ENCODE results near the gene PID1.

PID1 gene

GRCh38 chr2:229162015-229162414 is 109.1 kb downstream of the PID1 start:
- DNase-seq: no peak

DNA sequence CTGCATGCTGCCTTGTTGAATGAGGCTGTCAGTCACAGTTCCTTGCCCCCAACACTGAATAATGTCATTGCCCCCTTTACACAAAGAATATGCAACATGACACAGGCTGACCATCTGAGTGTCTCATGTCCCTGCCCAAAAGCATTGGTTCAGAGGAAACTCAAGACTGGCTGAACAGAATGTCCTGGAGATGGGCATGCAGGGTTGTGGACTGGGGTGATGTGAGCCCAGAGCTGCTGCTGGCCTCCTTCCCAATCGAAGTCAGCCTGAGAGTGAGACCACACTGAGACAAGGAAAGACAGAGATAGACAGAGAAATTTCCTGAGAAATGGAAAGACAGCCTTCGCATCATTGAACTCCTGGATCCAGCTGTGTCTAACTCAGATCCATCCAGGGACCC is 110.1 kb downstream of the PID1 start:
- no peak for DNase-seq

GRCh38 chr2:229160180-229160579 is 110.9 kb downstream of the PID1 start:
- DNase-seq: no peak

- no peak for DNase-seq
Measured at GRCh38 chr2:229159405-229159804, 111.7 kb downstream of the PID1 start.

GRCh38 chr2:229154381-229154780 is 116.7 kb downstream of the PID1 start:
- DNase-seq: no peak

DNA sequence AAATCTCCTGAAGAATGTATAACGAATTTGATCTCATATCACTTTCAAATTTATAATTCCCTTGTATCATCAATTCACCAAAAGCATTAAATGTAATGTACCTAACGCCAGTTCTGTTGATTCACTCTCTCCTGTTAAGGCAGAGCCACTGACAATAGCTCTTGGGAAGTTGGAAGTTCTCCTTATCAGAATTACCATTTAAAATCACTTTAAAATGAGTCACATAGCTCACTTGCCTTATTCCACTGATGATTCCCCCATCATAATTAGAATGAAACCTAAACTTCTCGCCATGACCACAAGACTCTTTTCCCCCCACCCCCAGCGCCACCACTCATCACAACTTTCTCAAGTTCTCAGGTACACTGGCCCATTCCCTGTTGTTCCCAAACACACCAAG is 117.1 kb downstream of the PID1 start:
- DNase-seq: no peak

GRCh38 chr2:229153267-229153666 is 117.8 kb downstream of the PID1 start:
- DNase-seq: no peak

DNA sequence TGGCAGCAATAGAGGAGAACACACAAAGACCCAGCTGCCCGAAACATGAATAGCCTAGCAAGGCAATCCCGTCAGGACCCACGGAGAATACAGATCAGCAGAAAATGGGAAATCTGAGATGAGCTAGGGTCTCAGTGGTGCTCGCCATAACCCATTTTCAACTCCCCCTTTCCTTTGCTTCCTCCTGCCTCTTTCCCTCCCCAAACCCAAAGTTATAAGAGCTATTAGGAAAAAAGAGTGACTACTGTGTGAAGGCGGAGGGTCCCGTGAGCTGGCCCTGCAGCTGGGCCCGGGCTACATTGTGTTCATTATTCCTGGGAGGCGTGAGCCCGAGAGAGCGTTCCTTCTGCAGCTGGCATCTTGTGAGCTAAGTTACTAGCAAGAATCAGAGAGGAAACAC is 118.4 kb downstream of the PID1 start:
- DNase-seq: no peak

- no peak for DNase-seq
Measured at GRCh38 chr2:229150317-229150716, 120.8 kb downstream of the PID1 start.

- DNase-seq: no peak
Measured at GRCh38 chr2:229141424-229142025, 129.6 kb downstream of the PID1 start.

- DNase-seq: no peak
Measured at GRCh38 chr2:229137639-229138038, 133.4 kb downstream of the PID1 start.

- DNase-seq: no peak
Measured at GRCh38 chr2:229137066-229137465, 134.0 kb downstream of the PID1 start.

DNA sequence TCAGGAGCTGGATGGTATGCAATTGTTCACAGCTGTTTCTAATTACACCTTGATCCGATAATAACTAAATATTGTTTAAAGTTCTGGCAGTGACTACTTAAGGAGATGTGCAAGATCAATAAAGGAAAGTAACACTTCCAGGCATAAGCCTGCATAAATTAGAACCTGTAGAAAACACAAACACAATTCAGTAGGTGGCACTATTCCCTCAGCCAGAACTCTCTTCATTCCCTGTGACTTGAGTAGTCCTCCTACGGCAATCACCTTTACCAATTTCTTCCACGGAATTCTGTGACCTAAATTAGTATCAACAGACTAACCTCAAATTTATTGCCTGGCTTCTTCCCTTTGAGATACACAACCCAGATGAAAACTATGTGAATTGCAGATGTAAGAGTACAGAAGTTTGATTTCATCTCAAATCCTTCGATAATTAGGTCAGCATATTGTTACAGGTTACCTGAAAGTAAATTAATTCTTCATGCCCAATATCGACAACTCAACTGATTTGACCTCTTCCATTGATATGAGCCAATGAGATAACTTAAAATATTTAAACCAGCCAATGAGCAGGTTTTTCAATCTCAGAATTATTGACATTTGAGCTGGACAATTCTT is 137.8 kb downstream of the PID1 start:
- no peak for DNase-seq

- no peak for DNase-seq
Measured at GRCh38 chr2:229132236-229132635, 138.9 kb downstream of the PID1 start.

DNA sequence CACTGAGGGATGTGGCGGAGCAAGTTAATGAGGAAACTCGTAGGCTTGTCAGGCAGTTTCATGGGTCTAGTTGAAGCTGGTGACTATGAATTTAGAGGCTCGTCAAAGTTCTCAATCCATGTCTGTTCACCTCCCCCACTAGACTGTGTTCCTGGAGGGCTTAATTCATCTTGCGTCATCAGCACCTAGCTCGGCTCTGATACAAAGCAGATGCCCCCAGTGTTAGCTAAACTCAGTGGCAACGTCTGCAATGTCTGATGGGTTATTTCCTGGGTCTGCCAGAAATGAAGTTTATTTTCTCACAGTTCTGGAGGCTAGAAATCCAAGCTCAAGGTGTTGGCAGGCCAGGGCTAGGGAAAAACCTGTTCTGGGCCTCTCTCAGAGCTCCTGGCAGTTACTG is 140.6 kb downstream of the PID1 start:
- DNase-seq: no peak

- DNase-seq: no peak
Measured at GRCh38 chr2:229129738-229130371, 141.2 kb downstream of the PID1 start.

DNA sequence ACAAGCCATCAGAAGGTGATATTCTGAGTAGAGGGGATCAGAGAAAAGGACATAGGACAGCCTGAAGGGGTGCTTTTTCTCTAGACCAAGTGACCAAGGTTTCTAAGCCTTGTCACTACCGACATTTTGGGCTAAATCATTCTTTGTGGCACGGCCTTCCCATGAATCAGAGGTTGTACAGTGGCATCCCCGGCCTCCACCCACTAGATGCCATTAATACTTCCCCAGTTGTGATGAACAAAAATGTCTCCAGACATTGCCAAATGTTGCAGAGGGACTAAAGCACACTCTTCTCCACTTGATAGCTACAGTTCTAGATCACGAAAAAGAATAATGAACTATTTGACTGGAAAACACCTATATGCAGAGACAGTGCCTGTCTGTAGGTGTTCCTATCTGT is 143.6 kb downstream of the PID1 start:
- no peak for DNase-seq

GRCh38 chr2:229126066-229126465 is 145.0 kb downstream of the PID1 start:
- no peak for DNase-seq

- no peak for DNase-seq
Measured at GRCh38 chr2:229124136-229124535, 147.0 kb downstream of the PID1 start.

- DNase-seq: no peak
Measured at GRCh38 chr2:229118927-229119326, 152.2 kb downstream of the PID1 start.

GRCh38 chr2:229118336-229118735 is 152.8 kb downstream of the PID1 start:
- no peak for DNase-seq

- no peak for DNase-seq
Measured at GRCh38 chr2:229111744-229112143, 159.3 kb downstream of the PID1 start.

GRCh38 chr2:229109195-229109594 is 161.9 kb downstream of the PID1 start:
- no peak for DNase-seq

DNA sequence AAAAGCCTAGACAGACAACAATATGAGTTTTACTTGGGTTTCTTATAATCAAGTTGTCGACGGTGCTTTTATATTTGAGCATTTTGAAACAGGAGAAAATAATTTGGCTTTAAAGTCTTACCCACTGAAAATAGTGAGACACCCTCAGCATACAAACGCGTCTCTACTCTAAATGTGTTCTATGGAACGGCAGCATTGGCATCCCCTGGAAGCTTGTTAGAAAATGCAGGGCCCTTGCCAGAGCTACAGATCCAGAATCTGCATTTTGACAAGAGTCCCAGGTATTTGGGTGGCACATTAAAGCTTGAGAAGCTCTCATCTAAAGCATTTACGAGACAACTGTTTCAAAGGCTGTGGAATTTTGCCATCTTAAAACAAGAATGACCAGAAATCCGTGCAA is 163.5 kb downstream of the PID1 start:
- no peak for DNase-seq

GRCh38 chr2:229104974-229105387 is 166.1 kb downstream of the PID1 start:
- DNase-seq: no peak

Data from activated gamma-delta T cell (primary cell).